Measurements from ENCODE around the gene DUSP1. TPM values are rescaled to one million over a fixed set of nuclear protein-coding genes. Genes with fewer than 3 reads are reported as not detected.

DUSP1 gene
- total and polyA plus RNA-seq, 2 donors (not counting 3 experiments of a cell fraction or from before 2014, with no cell fraction given): 36.1 to 196 TPM

- no peaks in the 10 kb centered on the region for H3K79me2 ChIP-seq (ENCODE audit: control insufficient read depth, insufficient read depth, low read length)
- no peaks in the 10 kb centered on the region for H3K27me3 ChIP-seq (ENCODE audit: control insufficient read depth in 2 of 2, insufficient read depth in 2 of 2, low read length in 2 of 2)
- H4K20me1 ChIP-seq (replicated peaks; ENCODE audit: control insufficient read depth, extremely low read depth, insufficient read depth, low read length): no peaks in the 10 kb centered on the region
- H3K9me1 ChIP-seq (replicated peaks; ENCODE audit: control insufficient read depth, extremely low read depth, insufficient read depth, low read length): no peaks in the 10 kb centered on the region
- H3K4me1 ChIP-seq (ENCODE audit: control insufficient read depth, extremely low read depth, insufficient read depth, low read length): peaks cover 46% of the 10 kb centered on the region
- intact Hi-C loops (cut with micrococcal nuclease): no loop called here
- TF ChIP-seq MYC (IDR thresholded peaks at IDR 0.05; ENCODE audit: low read depth, low read length) (no peak), POLR2A (IDR thresholded peaks at IDR 0.05; ENCODE audit: low read depth, low read length) (no peak), POLR2AphosphoS5 (IDR thresholded peaks at IDR 0.05; ENCODE audit: insufficient read depth, low read depth, low read length) (no peak), JUN (IDR thresholded peaks at IDR 0.05; ENCODE audit: borderline replicate concordance, insufficient read depth, insufficient read length, low read depth) (no peak), GATA2 (IDR thresholded peaks at IDR 0.05; ENCODE audit: insufficient read depth, insufficient read length, low read depth, low read length) (no peak), FOS (IDR thresholded peaks at IDR 0.05; ENCODE audit: borderline replicate concordance, insufficient read depth, low read length) (no peak), CTCF (IDR thresholded peaks at IDR 0.05; ENCODE audit: extremely low read depth in 1 of 2, insufficient read depth in 1 of 2, low read depth in 1 of 2, low read length in 2 of 2) (no peak), EZH2 (IDR thresholded peaks at IDR 0.05; ENCODE audit: borderline replicate concordance, low read depth, low read length, severe bottlenecking) (no peak), MAX (IDR thresholded peaks at IDR 0.05; ENCODE audit: insufficient read depth, insufficient read length) (no peak)
- H3K4me3 ChIP-seq (replicated peaks in 1 of 3; ENCODE audit: insufficient read depth in 1 of 3, low read depth in 1 of 3, low read length in 3 of 3): no peak overlapping the region
- no peak overlapping the region for H2AFZ ChIP-seq (ENCODE audit: low read depth, low read length)
- FAIRE-seq (no peak), DNase-seq (ENCODE audit: low read depth, low spot score) (no peak)
- H3K9me3 ChIP-seq (replicated peaks; ENCODE audit: control insufficient read depth, insufficient read depth, low read length): no peaks in the 10 kb centered on the region
- ChIA-PET CTCF (interaction anchor here (0.9 to 2.2 kb wide), 3 partner anchors 27 to 62 kb away, joined by 3 to 6 read pairs (median 3); no protein-coding TSS in a partner anchor), POLR2A (no interaction called here)
- dilution Hi-C loops (cut with MboI; ENCODE audit: extremely low pct_ligation_motif_present, low sequenced_read_pairs): no loop called here
- H3K27ac ChIP-seq (ENCODE audit: insufficient read depth, low read depth, low read length): peak overlapping the region; percentile 77
- no peak overlapping the region for H3K4me2 ChIP-seq (ENCODE audit: insufficient read depth, low read length)
- H3K36me3 ChIP-seq (ENCODE audit: control insufficient read depth in 2 of 2, extremely low read depth in 1 of 2, insufficient read depth in 2 of 2, low read length in 2 of 2): no peaks in the 10 kb centered on the region
- H3K9ac ChIP-seq (replicated peaks; ENCODE audit: extremely low read depth, insufficient read depth, low read length): no peak overlapping the region
- BruUV-seq (replicated peaks): no TSS peak
Observed at GRCh38 chr5:172799416-172799815, 28.4 kb upstream of the DUSP1 start.
